ENCODE data around the gene SERINC3. TPM values are rescaled to one million over a fixed set of nuclear protein-coding genes. Genes with fewer than 3 reads are reported as not detected.

The SERINC3 gene
- polyA plus RNA-seq, 2 donors, result 25.5 to 35.1 TPM

DNA sequence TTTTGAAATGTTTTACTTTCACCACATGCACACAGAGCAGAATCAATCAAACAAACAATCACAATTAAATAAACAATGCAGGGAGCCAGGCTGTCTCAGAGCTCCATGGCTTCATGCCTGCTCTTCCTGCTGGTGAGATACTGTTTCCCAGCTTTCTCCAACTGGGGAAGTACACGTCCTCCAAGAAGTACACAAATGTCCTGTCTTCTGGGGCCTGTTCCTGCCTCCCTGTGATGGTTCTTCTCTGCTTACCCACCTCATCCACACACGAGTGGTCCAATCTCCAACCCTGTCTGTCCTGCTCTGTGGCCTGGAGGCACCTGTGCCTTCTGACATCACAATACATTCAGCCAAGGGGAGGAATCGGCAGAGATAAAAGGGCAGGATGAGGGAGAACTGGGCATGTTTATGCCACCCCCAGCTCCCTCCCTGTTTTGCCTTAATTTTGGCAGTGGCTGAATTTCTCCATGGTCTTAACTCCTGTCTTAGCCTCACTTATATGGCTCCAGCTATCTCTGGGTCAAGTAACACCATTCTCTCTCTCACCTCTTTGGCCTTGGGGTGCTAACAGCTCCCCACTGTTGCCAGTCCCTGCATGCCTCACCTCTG lies 71.5 kb downstream of the SERINC3 start:
- 37 to 42% methylated on average over 3 of the region's 3 CpGs for WGBS, 2 donors
- Histone ChIP-seq H3K36me3 (ENCODE audit: control insufficient read depth in 2 of 2, insufficient read depth in 2 of 2, low read length in 1 of 2) (no peaks in the 10 kb centered on the region), H3K9me3 (ENCODE audit: control insufficient read depth in 2 of 2, insufficient read depth in 1 of 2, low read depth in 1 of 2, low read length in 1 of 2) (no peaks in the 10 kb centered on the region), H3K4me1 (ENCODE audit: control insufficient read depth in 2 of 2, insufficient read depth in 2 of 2, low read length in 1 of 2) (peaks cover 0 to 2% of the 10 kb centered on the region in 2 donors), H3K27me3 (ENCODE audit: control insufficient read depth in 1 of 2, insufficient read depth in 2 of 2, low read length in 2 of 2) (no peaks in the 10 kb centered on the region), H3K4me3 (ENCODE audit: low read depth in 1 of 2, low read length in 2 of 2) (no peak overlapping the region), H3K27ac (ENCODE audit: low read depth in 2 of 2, low read length in 1 of 2) (no peak overlapping the region)

- H3K4me1 ChIP-seq (ENCODE audit: control insufficient read depth in 2 of 2, insufficient read depth in 2 of 2, low read length in 1 of 2), result peaks cover 0 to 3% of the 10 kb centered on the region in 2 donors
- no peaks in the 10 kb centered on the region for H3K9me3 ChIP-seq (ENCODE audit: control insufficient read depth in 2 of 2, insufficient read depth in 1 of 2, low read depth in 1 of 2, low read length in 1 of 2)
- no peak overlapping the region for H3K4me3 ChIP-seq (ENCODE audit: low read depth in 1 of 2, low read length in 2 of 2)
- no peak overlapping the region for H3K27ac ChIP-seq (ENCODE audit: low read depth in 2 of 2, low read length in 1 of 2)
- no peaks in the 10 kb centered on the region for H3K27me3 ChIP-seq (ENCODE audit: control insufficient read depth in 1 of 2, insufficient read depth in 2 of 2, low read length in 2 of 2)
- 77 to 81% methylated on average over 7 of the region's 7 CpGs for WGBS, 2 donors
- H3K36me3 ChIP-seq (ENCODE audit: control insufficient read depth in 2 of 2, insufficient read depth in 2 of 2, low read length in 1 of 2), result no peaks in the 10 kb centered on the region
Measured at GRCh38 chr20:44449864-44450263, 72.0 kb downstream of the SERINC3 start.

- WGBS, 2 donors, result 65 to 69% methylated on average over 9 of the region's 9 CpGs
- Histone ChIP-seq H3K4me1 (ENCODE audit: control insufficient read depth in 2 of 2, insufficient read depth in 2 of 2, low read length in 1 of 2) (peaks cover 0 to 3% of the 10 kb centered on the region in 2 donors), H3K27ac (ENCODE audit: low read depth in 2 of 2, low read length in 1 of 2) (no peak overlapping the region), H3K9me3 (ENCODE audit: control insufficient read depth in 2 of 2, insufficient read depth in 1 of 2, low read depth in 1 of 2, low read length in 1 of 2) (no peaks in the 10 kb centered on the region), H3K4me3 (ENCODE audit: low read depth in 1 of 2, low read length in 2 of 2) (no peak overlapping the region), H3K36me3 (ENCODE audit: control insufficient read depth in 2 of 2, insufficient read depth in 2 of 2, low read length in 1 of 2) (no peaks in the 10 kb centered on the region), H3K27me3 (ENCODE audit: control insufficient read depth in 1 of 2, insufficient read depth in 2 of 2, low read length in 2 of 2) (no peaks in the 10 kb centered on the region)
Measured at GRCh38 chr20:44448753-44449546, 72.9 kb downstream of the SERINC3 start.

DNA sequence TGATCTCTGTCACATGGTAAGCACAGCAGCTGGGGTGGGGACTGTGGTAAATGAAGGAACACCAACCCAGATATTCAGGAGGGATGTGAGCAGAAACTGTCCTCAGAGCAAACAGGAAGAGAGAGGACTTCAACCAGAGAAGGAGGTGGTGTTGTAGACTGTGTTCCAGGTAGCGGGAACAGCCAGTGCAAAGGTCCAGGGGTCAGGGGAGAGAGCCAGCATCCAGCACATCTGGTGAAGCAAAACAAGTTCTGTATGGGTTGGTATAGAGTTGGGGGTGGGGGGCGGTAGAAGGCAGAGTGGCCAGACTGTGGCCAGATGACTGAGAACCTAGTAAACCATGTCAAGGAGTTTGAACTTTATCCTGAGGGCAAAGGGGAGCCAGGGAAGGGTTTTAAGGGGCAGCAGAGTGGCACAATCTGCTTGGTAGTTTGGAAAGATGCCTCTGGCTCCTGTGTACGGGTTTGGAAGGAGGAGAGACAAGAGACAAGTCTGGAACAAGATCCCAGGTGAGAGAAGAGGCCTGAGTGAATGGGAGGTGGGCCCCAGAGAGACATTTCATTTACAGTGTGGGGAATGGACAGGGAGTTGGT lies 73.9 kb downstream of the SERINC3 start:
- no peaks in the 10 kb centered on the region for H3K27me3 ChIP-seq (ENCODE audit: control insufficient read depth in 1 of 2, insufficient read depth in 2 of 2, low read length in 2 of 2)
- H3K27ac ChIP-seq (ENCODE audit: low read depth in 2 of 2, low read length in 1 of 2), result no peak overlapping the region
- H3K4me3 ChIP-seq (ENCODE audit: low read depth in 1 of 2, low read length in 2 of 2), result no peak overlapping the region
- H3K36me3 ChIP-seq (ENCODE audit: control insufficient read depth in 2 of 2, insufficient read depth in 2 of 2, low read length in 1 of 2), result no peaks in the 10 kb centered on the region
- no peaks in the 10 kb centered on the region for H3K9me3 ChIP-seq (ENCODE audit: control insufficient read depth in 2 of 2, insufficient read depth in 1 of 2, low read depth in 1 of 2, low read length in 1 of 2)
- peaks cover 0 to 3% of the 10 kb centered on the region in 2 donors for H3K4me1 ChIP-seq (ENCODE audit: control insufficient read depth in 2 of 2, insufficient read depth in 2 of 2, low read length in 1 of 2)
- 78 to 80% methylated on average over 3 of the region's 3 CpGs for WGBS, 2 donors

Other genes with a start within 250 kb of the SERINC3 start
- gene FITM2, start 210.9 kb downstream of the SERINC3 start, polyA plus RNA-seq, result 1 to 10 TPM; 1.2 to 2.3 TPM
- gene R3HDML, start 185.0 kb downstream of the SERINC3 start, polyA plus RNA-seq, result not detected
- under 1 TPM; 0.02 TPM for gene HNF4A, start 166.4 kb downstream of the SERINC3 start, polyA plus RNA-seq
- 1 to 10 TPM; 3.1 to 5.0 TPM for gene TTPAL, start 46.2 kb downstream of the SERINC3 start, polyA plus RNA-seq
- gene PKIG, start 60.5 kb upstream of the SERINC3 start, polyA plus RNA-seq, result 10 to 100 TPM; 13.7 to 33.3 TPM
- 1 to 10 TPM; 5.6 to 8.8 TPM for gene ADA, start 129.6 kb upstream of the SERINC3 start, polyA plus RNA-seq
- 10 to 100 TPM; 24.5 to 48.2 TPM for gene CCN5, start 193.3 kb upstream of the SERINC3 start, polyA plus RNA-seq
- gene KCNK15, start 223.8 kb upstream of the SERINC3 start, polyA plus RNA-seq, result under 1 TPM; 0.12 to 0.76 TPM